Panc1 (cell line): Measurements from ENCODE around the gene BTBD19.

Source experiments
- CTCF ChIP-seq: fragments of 450-650 bp; IDR thresholded peaks from 2 replicates; pipeline ENCODE4 v1.5.1; 2017; ENCODE audit warnings: mild to moderate bottlenecking
- POLR2AphosphoS5 ChIP-seq: IDR thresholded peaks from 2 replicates; pipeline ENCODE4 v1.6.1; 2012; ENCODE audit warnings: mild to moderate bottlenecking, low read depth, low read length, moderate library complexity
- TCF7L2 ChIP-seq: IDR thresholded peaks from 2 replicates; pipeline ENCODE4 v1.6.1; 2011; ENCODE audit warnings: mild to moderate bottlenecking, low read depth, low read length, inconsistent platforms

GRCh38 chr1:44810101-44810761, 1.9 kb downstream of the BTBD19 start:
- no peak for TF ChIP-seq CTCF
- no peak for TF ChIP-seq TCF7L2
- TF ChIP-seq POLR2AphosphoS5: no peak
